ENCODE data around the gene KPNB1. TPM values are rescaled to one million over a fixed set of nuclear protein-coding genes. Genes with fewer than 3 reads are reported as not detected.

The KPNB1 gene
- total RNA-seq, 1 experiment from 2014 or later, result 967 TPM

- CTCF ChIA-PET, result no interaction called here
Measured at GRCh38 chr17:47716375-47716774, 66.7 kb downstream of the KPNB1 start.

GRCh38 chr17:47717261-47717697 is 67.6 kb downstream of the KPNB1 start:
- ChIA-PET POLR2A (no interaction called here), CTCF (interaction anchor here (0.6 to 1.8 kb wide), 5 partner anchors 15 to 174 kb away, joined by 3 to 9 read pairs (median 6); partner anchors contain the start of gene TBX21)
- Histone ChIP-seq H3K27me3 (replicated peaks; ENCODE audit: control insufficient read depth, insufficient read depth, low read length) (peaks cover 9% of the 10 kb centered on the region), H3K9me3 (no peaks in the 10 kb centered on the region), H3K4me1 (peaks cover 10% of the 10 kb centered on the region; the same call in 1 of the 2 replicates), H3K4me3 (ENCODE audit: low read depth, low read length) (no peak overlapping the region), H3K36me3 (ENCODE audit: control insufficient read depth, insufficient read depth, low read length) (no peaks in the 10 kb centered on the region)
- Mint-ChIP-seq H3K4me1 (ENCODE audit: low read depth, unreplicated experiment) (peaks cover 6% of the 10 kb centered on the region), H3K9me3 (ENCODE audit: unreplicated experiment) (no peaks in the 10 kb centered on the region), H3K27me3 (ENCODE audit: insufficient read depth, unreplicated experiment) (peaks cover 48% of the 10 kb centered on the region), H3K36me3 (ENCODE audit: insufficient read depth, unreplicated experiment) (no peaks in the 10 kb centered on the region), H3K27ac (ENCODE audit: unreplicated experiment) (no peak overlapping the region), H3K4me3 (ENCODE audit: unreplicated experiment) (no peak overlapping the region)
- no peak for DNase-seq
- intact Hi-C loops (cut with micrococcal nuclease; ENCODE audit: unreplicated experiment), result loop anchor here (1.0 kb wide), 1 partner anchor 18 kb away; no protein-coding TSS in a partner anchor
- BruUV-seq (replicated peaks), result no TSS peak
- peak; percentile 55 to 64 for TF ChIP-seq CTCF (IDR thresholded peaks at IDR 0.05; ENCODE audit: insufficient read depth in 1 of 2, low read depth in 1 of 2, low read length in 1 of 2, severe bottlenecking in 1 of 2, unreplicated experiment in 1 of 2)

More at GRCh38 chr17:47716375-47716774, 66.7 kb downstream of the KPNB1 start:
- Histone ChIP-seq H3K4me3 (ENCODE audit: low read depth, low read length) (no peak overlapping the region), H3K36me3 (ENCODE audit: control insufficient read depth, insufficient read depth, low read length) (no peaks in the 10 kb centered on the region), H3K9me3 (no peaks in the 10 kb centered on the region), H3K4me1 (peaks cover 8% of the 10 kb centered on the region; the same call in 1 of the 2 replicates), H3K27me3 (replicated peaks; ENCODE audit: control insufficient read depth, insufficient read depth, low read length) (peaks cover 3% of the 10 kb centered on the region; the same call in 1 of the 2 replicates)
- peaks cover 6% of the 10 kb centered on the region for H3K4me1 Mint-ChIP-seq (ENCODE audit: low read depth, unreplicated experiment)
- no TSS peak for BruUV-seq (replicated peaks)
- TF ChIP-seq CTCF (IDR thresholded peaks at IDR 0.05; ENCODE audit: insufficient read depth in 1 of 2, low read depth in 1 of 2, low read length in 1 of 2, severe bottlenecking in 1 of 2, unreplicated experiment in 1 of 2), result no peak
- intact Hi-C loops (cut with micrococcal nuclease; ENCODE audit: unreplicated experiment), result no loop called here
- H3K4me3 Mint-ChIP-seq (ENCODE audit: unreplicated experiment), result no peak overlapping the region
- H3K27ac Mint-ChIP-seq (ENCODE audit: unreplicated experiment), result no peak overlapping the region
- H3K27me3 Mint-ChIP-seq (ENCODE audit: insufficient read depth, unreplicated experiment), result peaks cover 46% of the 10 kb centered on the region
- H3K9me3 Mint-ChIP-seq (ENCODE audit: unreplicated experiment), result no peaks in the 10 kb centered on the region
- no peak for DNase-seq
- POLR2A ChIA-PET, result no interaction called here
- H3K36me3 Mint-ChIP-seq (ENCODE audit: insufficient read depth, unreplicated experiment), result no peaks in the 10 kb centered on the region

- no peaks in the 10 kb centered on the region for H3K36me3 ChIP-seq (ENCODE audit: control insufficient read depth, insufficient read depth, low read length)
- H3K4me3 ChIP-seq (ENCODE audit: low read depth, low read length), result no peak overlapping the region
- Mint-ChIP-seq H3K9me3 (ENCODE audit: unreplicated experiment) (no peaks in the 10 kb centered on the region), H3K36me3 (ENCODE audit: insufficient read depth, unreplicated experiment) (no peaks in the 10 kb centered on the region), H3K27ac (ENCODE audit: unreplicated experiment) (no peak overlapping the region), H3K27me3 (ENCODE audit: insufficient read depth, unreplicated experiment) (peaks cover 44% of the 10 kb centered on the region), H3K4me1 (ENCODE audit: low read depth, unreplicated experiment) (peaks cover 6% of the 10 kb centered on the region), H3K4me3 (ENCODE audit: unreplicated experiment) (no peak overlapping the region)
- ChIA-PET CTCF (interaction anchor here (1.0 to 1.8 kb wide), 6 partner anchors 11 to 113 kb away, joined by 3 to 9 read pairs (median 6); partner anchors contain the start of genes LRRC46, MRPL10 and TBX21), POLR2A (no interaction called here)
- H3K4me1 ChIP-seq, result peaks cover 10% of the 10 kb centered on the region; the same call in 1 of the 2 replicates
- no TSS peak for BruUV-seq (replicated peaks)
- no peaks in the 10 kb centered on the region for H3K9me3 ChIP-seq
- intact Hi-C loops (cut with micrococcal nuclease; ENCODE audit: unreplicated experiment), result loop anchor here (1.0 kb wide), 1 partner anchor 19 kb away; no protein-coding TSS in a partner anchor
- peaks cover 9% of the 10 kb centered on the region for H3K27me3 ChIP-seq (replicated peaks; ENCODE audit: control insufficient read depth, insufficient read depth, low read length)
- TF ChIP-seq CTCF (IDR thresholded peaks at IDR 0.05; ENCODE audit: insufficient read depth in 1 of 2, low read depth in 1 of 2, low read length in 1 of 2, severe bottlenecking in 1 of 2, unreplicated experiment in 1 of 2), result no peak
- DNase-seq, result no peak
Measured at GRCh38 chr17:47717979-47718621, 68.4 kb downstream of the KPNB1 start.
